A549 (cell line): ENCODE results near the gene IQCB1. TPM values are rescaled to one million over a fixed set of nuclear protein-coding genes. Genes with fewer than 3 reads are reported as not detected.

ENCODE experiments used
- ATAC-seq, 2 experiments: fragments of 200-7000 bp in 1 of 2; fragments of >200 bp in 1 of 2; cut with Nextera tagmentation in 1 of 2; cut with Tn5 transposase in 1 of 2; 3 replicates each; pipeline versions ENCODE4 v1.8.0 to v1.9.1; 2018 to 2020; ENCODE audit warnings: mild to moderate bottlenecking in 1 of 2, moderate library complexity in 1 of 2
- CTCF ChIA-PET: fragments of 300-600 bp; sonication (Branson Sonifier 250); formaldehyde crosslinking; extraction: SDS; loops from one replicate; lab custom pipeline; 2021; ENCODE audit warnings: antibody characterized with exemption, inconsistent platforms; lab: Yijun Ruan, JAX
- POLR2A ChIA-PET: fragments of 350-600 bp; formaldehyde crosslinking; extraction: SDS; loops from one replicate; lab custom pipeline; 2021; ENCODE audit warnings: antibody characterized with exemption, inconsistent platforms; lab: Yijun Ruan, JAX
- DNase-seq, 2 experiments: peaks; one replicate each; pipeline versions ENCODE4 v3.0.0 to v3.0.0-alpha.2; 2011 to 2016; ENCODE audit warnings: low read depth in 1 of 2, low spot score in 1 of 2
- FAIRE-seq: peaks from 2 replicates; lab custom pipeline; 2011; peaks lifted over from hg19 to GRCh38; lab: Jason Lieb, UNC
- H3K27ac ChIP-seq, 2 experiments: fragments of >200 bp; sonication (Bioruptor Twin); formaldehyde crosslinking; 3 replicates each; pipeline ENCODE4 v1.5.1; 2016 to 2017
- H3K4me1 ChIP-seq: fragments of >200 bp; sonication (Bioruptor Twin); formaldehyde crosslinking; 3 replicates; pipeline ENCODE4 v1.6.1; 2016
- H3K4me2 ChIP-seq: fragments of >200 bp; sonication (Bioruptor Twin); formaldehyde crosslinking; 3 replicates; pipeline ENCODE4 v1.6.1; 2016
- H3K4me3 ChIP-seq: fragments of >200 bp; sonication (Bioruptor Twin); formaldehyde crosslinking; 3 replicates; pipeline ENCODE4 v1.5.1; 2016
- H3K9me3 ChIP-seq: fragments of >200 bp; sonication (Bioruptor Twin); formaldehyde crosslinking; 3 replicates; pipeline ENCODE4 v1.6.1; 2016
- BCL3 ChIP-seq: fragments of >200 bp; sonication (Bioruptor Twin); formaldehyde crosslinking; IDR thresholded peaks from 3 replicates; pipeline ENCODE4 v1.6.1; 2016
- EHF ChIP-seq: fragments of 250-450 bp; sonication (Bioruptor Pico); IDR thresholded peaks from 2 replicates; pipeline ENCODE4 v1.5.0; 2020; ENCODE audit warnings: mild to moderate bottlenecking
- FOSB ChIP-seq: fragments of 250-450 bp; sonication (Bioruptor Pico); IDR thresholded peaks from 2 replicates; pipeline ENCODE4 v1.5.0; 2020; ENCODE audit warnings: mild to moderate bottlenecking, moderate library complexity
- FOSL2 ChIP-seq, 2 experiments: fragments of 450-650 bp in 1 of 2; fragments of >200 bp in 1 of 2; sonication (Bioruptor Twin) in 1 of 2; formaldehyde crosslinking; IDR thresholded peaks; 2 replicates each; pipeline versions ENCODE4 v1.5.0 to v1.6.1; 2016 to 2020; ENCODE audit warnings: mild to moderate bottlenecking in 1 of 2, moderate library complexity in 1 of 2
- HDAC2 ChIP-seq: fragments of 200-600 bp; sonication (generic); IDR thresholded peaks from 2 replicates; pipeline ENCODE4 v1.6.1; 2016
- HEYL ChIP-seq: fragments of 250-450 bp; sonication (Bioruptor Pico); IDR thresholded peaks from 2 replicates; pipeline ENCODE4 v1.8.0; 2021; ENCODE audit warnings: mild to moderate bottlenecking, moderate library complexity
- JUN ChIP-seq, 2 experiments: fragments of >200 bp; sonication (Bioruptor Twin); formaldehyde crosslinking; IDR thresholded peaks; 2 replicates in 1 of 2; 3 replicates in 1 of 2; pipeline ENCODE4 v1.6.1; 2016 to 2017
- MAFK ChIP-seq: fragments of 450-650 bp; IDR thresholded peaks from 2 replicates; pipeline ENCODE4 v1.6.1; 2014; ENCODE audit not compliant: partially characterized antibody
- MAZ ChIP-seq: fragments of 150-350 bp; IDR thresholded peaks from 2 replicates; pipeline ENCODE4 v1.6.1; 2014; ENCODE audit warnings: antibody characterized with exemption, low read depth, low read length, borderline replicate concordance
- NFE2L2 ChIP-seq: fragments of 150-350 bp; conservative IDR thresholded peaks from 2 replicates; pipeline ENCODE4 v1.6.1; 2014; ENCODE audit warnings: low read length
- NR3C1 ChIP-seq: fragments of >200 bp; sonication (Bioruptor Twin); formaldehyde crosslinking; IDR thresholded peaks from 3 replicates; pipeline ENCODE4 v1.6.1; 2017
- POLR2AphosphoS2 ChIP-seq: conservative IDR thresholded peaks from 2 replicates; pipeline ENCODE4 v1.6.1; 2012; ENCODE audit warnings: low read length, improper control_type of control experiment, inconsistent platforms
- RARB ChIP-seq: fragments of 250-450 bp; sonication (Bioruptor Pico); IDR thresholded peaks from 2 replicates; pipeline ENCODE4 v1.8.0; 2021; ENCODE audit warnings: mild to moderate bottlenecking, moderate library complexity
- RCOR1 ChIP-seq: fragments of 150-350 bp; IDR thresholded peaks from 2 replicates; pipeline ENCODE4 v1.6.1; 2014; ENCODE audit warnings: antibody characterized with exemption, low read length, low read depth
- RFX5 ChIP-seq: fragments of 450-650 bp; IDR thresholded peaks from 2 replicates; pipeline ENCODE4 v1.7.1; 2014; ENCODE audit warnings: antibody characterized with exemption, mild to moderate bottlenecking, moderate library complexity
- SMC3 ChIP-seq: fragments of >200 bp; sonication (Bioruptor Twin); formaldehyde crosslinking; IDR thresholded peaks from 3 replicates; pipeline ENCODE4 v1.6.1; 2018; ENCODE audit warnings: inconsistent platforms
- SREBF2 ChIP-seq: fragments of 450-650 bp; IDR thresholded peaks from 2 replicates; pipeline ENCODE4 v1.6.1; 2014; ENCODE audit warnings: mild to moderate bottlenecking, moderate library complexity
- TP53 ChIP-seq: fragments of 250-450 bp; sonication (Bioruptor Pico); IDR thresholded peaks from 2 replicates; pipeline ENCODE4 v1.5.0; 2021; ENCODE audit warnings: mild to moderate bottlenecking, moderate library complexity
- ZC3H11A ChIP-seq: fragments of 450-650 bp; IDR thresholded peaks from 2 replicates; pipeline ENCODE4 v1.6.1; 2014; ENCODE audit warnings: antibody characterized with exemption, mild to moderate bottlenecking
- WGBS: methylation state at CpG from one replicate; pipeline ENCODE4 v1.1.6; 2017; ENCODE audit errors: missing lambda C conversion rate; 5-methylcytosine and 5-hydroxymethylcytosine counted together
- polyA plus RNA-seq, 4 experiments: library from polyadenylated mRNA; depleted of rRNA in 3 of 4; stranded (reverse); fragments of >200 nt; fragmentation: RNase III in 1 of 4; extraction: RNeasy Plus Mini Kit Qiagen cat#74134 plus additional on column Dnase treatment in 1 of 4; gene quantifications; 2 replicates in 3 of 4; 3 replicates in 1 of 4; pipeline ENCODE4 v1.2.3, GENCODE V29; 2011 to 2017
- TF ChIP-seq, protein P1 (sequence below): IDR thresholded peaks from 2 replicates; pipeline ENCODE4 v1.6.1; 2012
- TF ChIP-seq, protein P2 (sequence below): fragments of 250-450 bp; sonication (Bioruptor Pico); IDR thresholded peaks from 2 replicates; pipeline ENCODE4 v1.5.0; 2020; ENCODE audit warnings: low read depth, mild to moderate bottlenecking, moderate library complexity
- TF ChIP-seq, protein P3 (sequence below): fragments of 450-650 bp; IDR thresholded peaks from 2 replicates; pipeline ENCODE4 v1.6.1; 2014; ENCODE audit warnings: antibody characterized with exemption

IQCB1 gene
- polyA plus RNA-seq, 2 of the 4 experiments (the other 2 are of a cell fraction): 22.1 to 34.3 TPM

DNA sequence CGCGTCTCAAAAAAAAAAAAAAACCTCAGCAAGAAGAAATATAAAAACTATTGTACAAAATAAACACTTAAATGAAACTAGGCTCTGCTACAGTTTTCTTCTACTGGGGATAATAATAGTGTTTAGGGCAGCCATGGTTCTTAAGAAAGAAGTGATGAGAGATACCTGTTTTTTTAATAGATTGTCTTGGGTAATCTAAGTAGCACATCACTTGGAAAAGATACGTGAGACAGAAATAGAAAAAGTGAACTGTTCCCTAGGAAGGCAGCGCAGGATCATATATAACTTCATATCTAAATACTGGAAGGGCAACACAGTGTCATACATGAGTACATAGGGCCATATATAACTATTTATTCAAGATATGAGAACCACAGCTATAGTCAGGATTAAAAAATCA, 97.2 kb downstream of the IQCB1 start:
- H3K9me3 ChIP-seq: no peaks in the 10 kb centered on the region
- no peak for ATAC-seq
- POLR2A ChIA-PET: no interaction called here
- TF ChIP-seq ZC3H11A: no peak
- no peak for TF ChIP-seq FOSL2 (IDR thresholded peaks at IDR 0.05)
- no peak for TF ChIP-seq FOSL2 (CRISPR knock-in tag; IDR thresholded peaks at IDR 0.05)
- no peak for TF ChIP-seq HDAC2
- TF ChIP-seq, protein P1, sequence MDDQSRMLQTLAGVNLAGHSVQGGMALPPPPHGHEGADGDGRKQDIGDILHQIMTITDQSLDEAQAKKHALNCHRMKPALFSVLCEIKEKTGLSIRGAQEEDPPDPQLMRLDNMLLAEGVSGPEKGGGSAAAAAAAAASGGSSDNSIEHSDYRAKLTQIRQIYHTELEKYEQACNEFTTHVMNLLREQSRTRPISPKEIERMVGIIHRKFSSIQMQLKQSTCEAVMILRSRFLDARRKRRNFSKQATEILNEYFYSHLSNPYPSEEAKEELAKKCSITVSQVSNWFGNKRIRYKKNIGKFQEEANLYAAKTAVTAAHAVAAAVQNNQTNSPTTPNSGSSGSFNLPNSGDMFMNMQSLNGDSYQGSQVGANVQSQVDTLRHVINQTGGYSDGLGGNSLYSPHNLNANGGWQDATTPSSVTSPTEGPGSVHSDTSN: no peak
- no peak for TF ChIP-seq MAFK
- no peak for TF ChIP-seq EHF
- no peak for TF ChIP-seq RARB
- no peak for TF ChIP-seq FOSB (CRISPR knock-in tag)
- no peak for TF ChIP-seq JUN (IDR thresholded peaks at IDR 0.05)
- no peak for TF ChIP-seq SMC3
- no peak for TF ChIP-seq MAZ
- TF ChIP-seq BCL3: no peak
- TF ChIP-seq POLR2AphosphoS2: no peak
- TF ChIP-seq HEYL (CRISPR knock-in tag): no peak
- TF ChIP-seq, all 56 proteins: peak for 0
- H3K4me1 ChIP-seq: no peaks in the 10 kb centered on the region
- DNase-seq (no peak), FAIRE-seq (no peak)
- CTCF ChIA-PET: no interaction called here
- 93% methylated on average over 4 of the region's 4 CpGs for WGBS
- H3K4me3 ChIP-seq: no peak overlapping the region
- no peak overlapping the region for H3K4me2 ChIP-seq
- H3K27ac ChIP-seq: no peak overlapping the region

DNA sequence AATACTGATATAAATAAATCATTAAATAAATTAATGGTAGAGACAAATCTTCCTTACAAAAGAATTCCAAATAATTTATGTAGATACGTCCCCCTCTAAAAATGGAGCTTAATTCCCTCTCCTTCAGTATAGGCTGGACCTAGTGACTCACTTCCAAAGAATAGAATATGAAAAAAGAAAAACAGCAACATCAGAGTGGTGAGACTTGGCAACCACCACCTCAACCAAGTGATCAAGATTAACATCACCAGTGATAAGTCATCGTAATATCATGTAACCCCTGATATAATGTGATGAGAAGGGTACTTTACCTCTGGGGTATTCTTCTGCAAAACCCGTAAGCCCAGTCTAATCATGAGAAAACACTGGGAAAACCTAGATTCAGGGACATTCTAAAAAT, 98.7 kb downstream of the IQCB1 start:
- Histone ChIP-seq H3K27ac (no peak overlapping the region), H3K4me3 (no peak overlapping the region), H3K9me3 (no peaks in the 10 kb centered on the region), H3K4me1 (peaks cover 4% of the 10 kb centered on the region; the same call in 1 of the 3 replicates), H3K4me2 (no peak overlapping the region)
- no peak for DNase-seq
- POLR2A ChIA-PET: no interaction called here
- TF ChIP-seq, protein P2, sequence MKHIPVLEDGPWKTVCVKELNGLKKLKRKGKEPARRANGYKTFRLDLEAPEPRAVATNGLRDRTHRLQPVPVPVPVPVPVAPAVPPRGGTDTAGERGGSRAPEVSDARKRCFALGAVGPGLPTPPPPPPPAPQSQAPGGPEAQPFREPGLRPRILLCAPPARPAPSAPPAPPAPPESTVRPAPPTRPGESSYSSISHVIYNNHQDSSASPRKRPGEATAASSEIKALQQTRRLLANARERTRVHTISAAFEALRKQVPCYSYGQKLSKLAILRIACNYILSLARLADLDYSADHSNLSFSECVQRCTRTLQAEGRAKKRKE: no peak
- no peak for TF ChIP-seq BCL3
- no peak for TF ChIP-seq TP53 (CRISPR knock-in tag)
- no peak for TF ChIP-seq RARB
- TF ChIP-seq SREBF2: no peak
- no peak for TF ChIP-seq RCOR1
- TF ChIP-seq MAFK: no peak
- TF ChIP-seq NFE2L2: no peak
- TF ChIP-seq HDAC2: no peak
- no peak for TF ChIP-seq NR3C1
- no peak for TF ChIP-seq RFX5
- CTCF ChIA-PET: no interaction called here
- WGBS: 91% methylated on average over 3 of the region's 3 CpGs
- ATAC-seq: no peak
- no peak for FAIRE-seq

DNA sequence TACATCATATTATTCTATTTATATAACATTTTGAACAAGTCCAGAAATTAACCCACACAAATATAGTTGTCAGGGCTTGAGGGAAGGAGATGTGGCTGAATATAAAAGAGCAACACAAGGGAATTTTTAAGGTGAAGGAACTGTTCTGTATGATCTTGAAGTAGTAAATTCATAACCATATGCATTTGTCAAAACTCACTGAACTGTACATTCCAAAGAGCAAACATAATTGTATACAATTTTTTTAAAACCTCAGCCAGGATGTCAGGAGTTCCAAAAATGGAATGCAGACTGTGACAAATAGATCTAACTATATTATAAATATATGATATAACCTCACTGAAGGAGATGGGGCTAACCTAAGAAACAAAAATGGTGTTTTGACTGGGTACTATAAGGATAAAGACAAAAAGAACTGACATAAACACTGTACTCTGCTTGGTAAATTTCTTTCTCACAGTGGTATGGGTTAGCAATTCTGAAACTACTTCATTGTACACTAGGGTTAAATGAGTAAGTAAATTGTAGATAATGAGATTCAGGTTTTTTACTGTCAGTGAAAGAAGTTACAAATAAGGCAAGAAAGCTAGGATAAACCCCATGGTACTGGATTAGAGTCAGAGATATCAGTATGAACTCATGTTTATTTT, 99.7 kb downstream of the IQCB1 start:
- DNase-seq (no peak), ATAC-seq (no peak), FAIRE-seq (no peak)
- H3K27ac ChIP-seq: no peak overlapping the region
- POLR2A ChIA-PET: no interaction called here
- peaks cover 4% of the 10 kb centered on the region; the same call in 1 of the 3 replicates for H3K4me1 ChIP-seq
- H3K4me3 ChIP-seq: no peak overlapping the region
- CTCF ChIA-PET: no interaction called here
- H3K4me2 ChIP-seq: no peak overlapping the region
- no peaks in the 10 kb centered on the region for H3K9me3 ChIP-seq
- TF ChIP-seq, protein P3, sequence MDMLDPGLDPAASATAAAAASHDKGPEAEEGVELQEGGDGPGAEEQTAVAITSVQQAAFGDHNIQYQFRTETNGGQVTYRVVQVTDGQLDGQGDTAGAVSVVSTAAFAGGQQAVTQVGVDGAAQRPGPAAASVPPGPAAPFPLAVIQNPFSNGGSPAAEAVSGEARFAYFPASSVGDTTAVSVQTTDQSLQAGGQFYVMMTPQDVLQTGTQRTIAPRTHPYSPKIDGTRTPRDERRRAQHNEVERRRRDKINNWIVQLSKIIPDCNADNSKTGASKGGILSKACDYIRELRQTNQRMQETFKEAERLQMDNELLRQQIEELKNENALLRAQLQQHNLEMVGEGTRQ: no peak
- TF ChIP-seq RCOR1: no peak
- no peak for TF ChIP-seq SREBF2
